ENCODE results near the gene TRPM1.

GRCh38 chr15:31067890-31068603, 33.5 kb downstream of the TRPM1 start:
- TF ChIP-seq POLR2AphosphoS5 (IDR thresholded peaks at IDR 0.05; ENCODE audit: low read depth, low read length) (no peak), SIN3A (IDR thresholded peaks at IDR 0.05; ENCODE audit: borderline replicate concordance, insufficient read depth, low read length) (no peak), REST (IDR thresholded peaks at IDR 0.05; ENCODE audit: insufficient read depth in 1 of 2, low read depth in 2 of 2, low read length in 2 of 2) (no peak), TAF1 (IDR thresholded peaks at IDR 0.05; ENCODE audit: borderline replicate concordance, insufficient read depth, low read length) (no peak)
